AG04449 (cell line): ENCODE measurements around the gene PSMB3.

ENCODE experiments used
- CTCF ChIA-PET: fragments of 350-600 bp; formaldehyde crosslinking; extraction: SDS; loops from one replicate; lab custom pipeline; 2021; ENCODE audit warnings: antibody characterized with exemption; lab: Yijun Ruan, JAX
- POLR2A ChIA-PET: fragments of 400-600, 350-600 bp; formaldehyde crosslinking; extraction: SDS; loops from one replicate; lab custom pipeline; 2020; ENCODE audit warnings: antibody characterized with exemption, inconsistent platforms; lab: Yijun Ruan, JAX
- DNase-seq: peaks from one replicate; pipeline ENCODE4 v3.0.0-alpha.2; 2010; ENCODE audit warnings: low read depth, low spot score
- H3K4me3 ChIP-seq: 2 replicates; pipeline ENCODE4 v1.5.1; 2011; ENCODE audit warnings: low read depth, mild to moderate bottlenecking, control low read depth, low read length
- CTCF ChIP-seq: IDR thresholded peaks from one replicate; pipeline ENCODE4 v1.5.1; 2011; ENCODE audit warnings: mild to moderate bottlenecking, moderate library complexity, low read length, control low read depth, inconsistent platforms; ENCODE audit not compliant: insufficient read depth; ENCODE audit errors: missing control alignments

PSMB3 gene

GRCh38 chr17:38799501-38800236, 47.1 kb downstream of the PSMB3 start, which contains the start of gene PIP4K2B:
TSS of gene PIP4K2B (minus strand) at chr17:38799556. CDS start at chr17:38799424, 132 bp downstream.
- no peak for TF ChIP-seq CTCF
- peak within 1 kb of the TSS; percentile 92 for H3K4me3 ChIP-seq
- DNase-seq: peak; percentile 90
- ChIA-PET CTCF (interaction anchor here (1.9 kb wide), 1 partner anchor 12 kb away, joined by 5 read pairs; no protein-coding TSS in a partner anchor), POLR2A (interaction anchor here (1.1 to 2.4 kb wide), 2 partner anchors 47 to 70 kb away, joined by 3 to 6 read pairs; partner anchors contain the start of genes LASP1 and PSMB3)

GRCh38 chr17:38800237-38800760, 47.8 kb downstream of the PSMB3 start:
- no peak for DNase-seq
- TF ChIP-seq CTCF: no peak
- CTCF ChIA-PET: no interaction called here
- POLR2A ChIA-PET: interaction anchor here (1.1 kb wide), 1 partner anchor 48 kb away, joined by 3 read pairs; the partner anchor contains the start of gene PSMB3
- peak overlapping the region; percentile 92 for H3K4me3 ChIP-seq

- TF ChIP-seq CTCF: no peak
- POLR2A ChIA-PET: no interaction called here
- no peak overlapping the region for H3K4me3 ChIP-seq
- no peak for DNase-seq
- CTCF ChIA-PET: no interaction called here
These were observed 57.3 kb downstream of the PSMB3 start for GRCh38 chr17:38809828-38810227.
